ENCODE data around the gene BCL2L12.

GRCh38 chr19:49676784-49677230, 11.1 kb downstream of the BCL2L12 start:
- TF ChIP-seq POLR2A (IDR thresholded peaks at IDR 0.05; ENCODE audit: low read depth): no peak
- peak in 1 of 3 experiments; percentile 13 for TF ChIP-seq CTCF (IDR thresholded peaks at IDR 0.05)
- TF ChIP-seq EP300 (IDR thresholded peaks at IDR 0.05): no peak
- TF ChIP-seq POLR2AphosphoS5 (IDR thresholded peaks at IDR 0.05): peak in 1 of 2 donors; percentile 2
